Epidermal melanocyte (primary cell): ENCODE results near the gene SH3PXD2B.
"Not testable (repeated sequence)": the region's sequence is repeated elsewhere in the genome, so short reads cannot be mapped to it uniquely, and the experiment has no call there.

Experiments used
- DNase-seq: peaks from one replicate; pipeline ENCODE4 v3.0.0; 2011; ENCODE audit warnings: low spot score; ENCODE audit not compliant: insufficient read length

The SH3PXD2B gene

GRCh38 chr5:172418862-172419814 lies 35.2 kb downstream of the SH3PXD2B start:
- no peak for DNase-seq

- DNase-seq: peak; percentile 71
Measured at GRCh38 chr5:172417983-172418630, 36.2 kb downstream of the SH3PXD2B start.

GRCh38 chr5:172417130-172417841 lies 37.0 kb downstream of the SH3PXD2B start:
- no peak for DNase-seq

GRCh38 chr5:172415362-172416275 lies 38.7 kb downstream of the SH3PXD2B start:
- DNase-seq: no peak

GRCh38 chr5:172414531-172415361 lies 39.6 kb downstream of the SH3PXD2B start:
- DNase-seq: no peak

GRCh38 chr5:172413601-172414171 lies 40.6 kb downstream of the SH3PXD2B start:
- no peak for DNase-seq

- DNase-seq: peak; percentile 74
Measured at GRCh38 chr5:172412724-172413286, 41.5 kb downstream of the SH3PXD2B start.

GRCh38 chr5:172411484-172412072 lies 42.7 kb downstream of the SH3PXD2B start:
- DNase-seq: no peak

GRCh38 chr5:172410662-172411483 lies 43.5 kb downstream of the SH3PXD2B start:
- DNase-seq: no peak

- no peak for DNase-seq
Measured at GRCh38 chr5:172410160-172410559, 44.2 kb downstream of the SH3PXD2B start.

GRCh38 chr5:172409477-172409876 lies 44.8 kb downstream of the SH3PXD2B start:
- DNase-seq: not testable (repeated sequence)

- DNase-seq: no peak
Measured at GRCh38 chr5:172407822-172408221, 46.5 kb downstream of the SH3PXD2B start.

GRCh38 chr5:172407241-172407691 lies 47.1 kb downstream of the SH3PXD2B start:
- no peak for DNase-seq

GRCh38 chr5:172405226-172406107 lies 48.9 kb downstream of the SH3PXD2B start:
- DNase-seq: no peak

GRCh38 chr5:172404746-172405145 lies 49.6 kb downstream of the SH3PXD2B start:
- DNase-seq: no peak

GRCh38 chr5:172403817-172404216 lies 50.5 kb downstream of the SH3PXD2B start:
- DNase-seq: no peak
